ENCODE measurements around the gene F11R.

DNA sequence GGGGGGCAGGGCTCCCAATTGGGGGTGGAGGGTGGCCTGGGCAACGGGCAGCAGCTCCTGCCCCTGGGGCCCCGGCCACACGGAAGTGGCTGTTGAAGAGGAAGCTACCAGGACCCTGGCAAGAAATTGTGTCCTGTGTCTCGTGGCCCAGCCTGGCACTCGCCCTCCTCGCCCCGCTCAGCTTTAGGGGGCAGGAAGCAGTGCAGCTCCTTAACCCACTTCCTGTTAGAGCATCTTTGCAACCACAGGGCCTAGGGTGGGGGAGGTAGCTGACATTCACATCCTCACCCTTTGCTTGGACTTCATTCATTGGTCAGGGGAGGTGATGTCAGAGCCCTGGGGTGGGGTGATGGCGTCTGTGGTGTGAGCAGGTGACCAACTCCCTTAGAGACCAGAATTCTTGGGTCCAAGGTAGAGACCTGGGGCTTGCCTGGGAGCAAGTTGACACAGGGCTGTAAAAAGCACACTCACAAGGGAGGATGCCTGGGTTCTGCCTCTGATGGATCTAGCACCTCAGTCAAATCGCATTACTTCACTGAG is 48.8 kb upstream of the F11R start, which contains the start of gene ARHGAP30:
- TF ChIP-seq, protein P1, sequence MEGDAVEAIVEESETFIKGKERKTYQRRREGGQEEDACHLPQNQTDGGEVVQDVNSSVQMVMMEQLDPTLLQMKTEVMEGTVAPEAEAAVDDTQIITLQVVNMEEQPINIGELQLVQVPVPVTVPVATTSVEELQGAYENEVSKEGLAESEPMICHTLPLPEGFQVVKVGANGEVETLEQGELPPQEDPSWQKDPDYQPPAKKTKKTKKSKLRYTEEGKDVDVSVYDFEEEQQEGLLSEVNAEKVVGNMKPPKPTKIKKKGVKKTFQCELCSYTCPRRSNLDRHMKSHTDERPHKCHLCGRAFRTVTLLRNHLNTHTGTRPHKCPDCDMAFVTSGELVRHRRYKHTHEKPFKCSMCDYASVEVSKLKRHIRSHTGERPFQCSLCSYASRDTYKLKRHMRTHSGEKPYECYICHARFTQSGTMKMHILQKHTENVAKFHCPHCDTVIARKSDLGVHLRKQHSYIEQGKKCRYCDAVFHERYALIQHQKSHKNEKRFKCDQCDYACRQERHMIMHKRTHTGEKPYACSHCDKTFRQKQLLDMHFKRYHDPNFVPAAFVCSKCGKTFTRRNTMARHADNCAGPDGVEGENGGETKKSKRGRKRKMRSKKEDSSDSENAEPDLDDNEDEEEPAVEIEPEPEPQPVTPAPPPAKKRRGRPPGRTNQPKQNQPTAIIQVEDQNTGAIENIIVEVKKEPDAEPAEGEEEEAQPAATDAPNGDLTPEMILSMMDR (IDR thresholded peaks at IDR 0.05) = no peak
- no peak for TF ChIP-seq POLR2A (IDR thresholded peaks at IDR 0.05)
